ENCODE results near the gene C11orf52.
"Not testable (repeated sequence)": the region's sequence is repeated elsewhere in the genome, so short reads cannot be mapped to it uniquely, and the experiment has no call there.

The C11orf52 gene, protein sequence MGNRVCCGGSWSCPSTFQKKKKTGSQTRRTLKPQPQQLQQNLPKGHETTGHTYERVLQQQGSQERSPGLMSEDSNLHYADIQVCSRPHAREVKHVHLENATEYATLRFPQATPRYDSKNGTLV

DNA sequence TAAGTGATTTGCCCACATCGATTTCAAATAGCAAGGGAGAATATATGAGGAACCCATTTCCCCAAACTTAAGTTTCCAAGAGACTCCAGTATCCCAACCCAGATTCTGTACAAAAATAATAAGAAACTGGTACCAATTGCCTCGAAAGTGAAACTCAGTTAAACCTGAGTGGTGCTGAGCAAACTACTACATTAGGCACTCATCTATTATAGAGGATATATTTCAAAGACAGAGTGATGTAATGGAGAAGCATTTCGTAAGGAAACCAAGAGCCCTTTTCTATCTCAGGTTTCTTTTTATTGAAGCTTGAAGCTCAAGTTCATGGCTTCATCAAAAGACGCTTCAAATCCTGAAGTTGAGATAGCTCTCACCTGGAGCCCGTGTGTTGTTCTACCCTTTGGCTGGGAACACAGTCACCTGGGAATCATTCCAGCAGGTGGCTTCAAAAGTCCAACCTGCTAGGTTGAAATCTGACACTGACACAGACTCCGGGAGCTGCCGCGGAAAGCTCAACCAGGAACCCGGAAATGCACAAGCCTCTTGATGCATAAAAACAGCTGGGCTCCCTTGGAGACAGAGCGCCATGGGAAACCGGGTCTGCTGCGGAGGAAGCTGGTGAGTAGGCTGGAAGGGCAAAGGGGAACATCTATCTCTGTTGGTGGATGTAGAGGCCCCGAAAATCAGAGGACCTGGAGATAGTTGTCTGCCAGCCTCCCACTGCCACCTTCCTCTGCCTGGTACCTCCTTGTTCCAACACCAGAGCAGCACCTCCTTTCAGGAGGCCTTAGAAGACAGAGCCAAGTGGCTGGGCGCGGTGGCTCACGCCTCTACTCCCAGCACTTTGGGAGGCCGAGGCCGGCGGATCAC, at the start of gene C11orf52:
Gene C11orf52, plus strand, starts transcription at position 524 of the 867 bp plus-strand sequence. Its CDS starts 60 bp downstream, at position 584.
- no peak for DNase-seq

DNA sequence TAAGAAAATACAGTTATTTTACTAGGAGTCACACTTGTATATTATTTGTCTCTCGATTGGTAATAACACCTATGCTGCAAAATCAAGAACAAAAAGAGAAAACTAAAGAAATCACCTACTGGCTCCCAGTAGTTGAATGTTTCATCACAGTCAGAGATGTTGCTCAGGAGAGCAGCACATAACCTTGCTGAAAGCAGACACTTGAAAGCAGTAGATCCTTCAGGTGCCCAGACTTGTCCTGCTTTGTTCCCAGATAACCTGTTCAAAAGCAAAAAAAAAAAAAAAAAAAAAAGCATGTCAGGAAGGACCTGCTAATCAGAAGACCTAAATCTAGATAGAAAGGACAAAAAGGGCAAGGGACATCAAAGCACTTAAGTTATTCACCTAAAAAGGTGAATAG, 48.6 kb upstream of the C11orf52 start:
- no peak for DNase-seq

DNA sequence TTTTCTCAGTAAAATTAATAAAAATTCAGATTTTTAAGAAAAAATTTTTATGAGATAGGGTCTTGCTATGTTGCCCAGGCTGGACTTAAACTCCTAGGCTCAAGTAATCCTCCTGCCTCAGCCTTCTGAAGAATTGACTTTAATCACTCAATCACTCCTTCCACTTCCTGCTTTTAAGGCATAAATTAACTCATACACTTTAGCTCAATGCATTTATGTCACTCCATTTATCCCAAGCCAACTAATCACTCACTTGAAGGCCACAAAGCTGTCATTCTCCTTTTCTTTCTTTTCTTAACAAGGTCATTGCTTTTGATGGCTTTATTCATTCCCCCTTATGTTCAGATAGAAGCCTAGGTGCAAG, 48.2 kb upstream of the C11orf52 start:
- DNase-seq = no peak

DNA sequence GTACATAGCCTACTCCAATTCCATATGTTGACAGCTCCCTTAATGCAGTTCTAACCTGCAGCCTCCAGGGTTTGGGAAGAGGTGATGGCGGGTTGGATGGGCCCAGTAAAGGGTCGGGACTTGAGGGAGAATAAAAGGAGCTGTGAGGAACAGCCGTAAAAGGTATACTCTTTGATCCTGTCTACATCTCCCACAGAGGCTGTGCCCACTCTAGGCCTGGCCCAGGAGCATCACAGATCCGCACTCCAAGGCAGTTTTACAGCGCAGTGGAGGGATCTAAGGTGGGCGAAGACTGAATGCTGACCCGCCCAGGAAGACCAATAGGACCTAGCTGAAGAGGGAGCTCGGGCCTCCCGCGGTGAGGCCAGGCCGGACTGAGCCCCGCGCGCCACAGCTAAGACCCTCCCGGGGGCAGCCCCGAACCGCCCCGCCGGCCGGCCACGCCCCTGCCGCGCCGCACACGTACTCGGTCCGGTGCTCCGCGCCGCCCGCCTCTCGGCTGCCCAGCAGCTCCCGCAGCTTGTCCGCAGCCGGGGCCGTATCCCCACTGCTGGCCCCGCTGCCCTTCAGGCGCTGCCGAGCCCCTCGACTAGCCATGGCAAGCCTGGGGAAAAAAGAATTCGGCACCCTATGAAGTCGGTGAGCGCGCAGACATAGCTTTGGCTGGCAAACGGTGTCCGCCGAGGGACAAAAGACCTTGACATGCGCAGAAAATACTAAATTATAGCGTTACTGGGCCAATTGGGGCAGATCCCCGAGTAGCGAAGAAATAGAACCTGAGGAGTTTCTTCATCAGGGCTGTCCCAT, 47.6 kb upstream of the C11orf52 start, which contains the start of gene ALG9:
Gene ALG9, minus strand, starts transcription at position 696 of the 807 bp plus-strand sequence. Its CDS starts 99 bp downstream, at position 597.
- DNase-seq = peak; percentile 43

DNA sequence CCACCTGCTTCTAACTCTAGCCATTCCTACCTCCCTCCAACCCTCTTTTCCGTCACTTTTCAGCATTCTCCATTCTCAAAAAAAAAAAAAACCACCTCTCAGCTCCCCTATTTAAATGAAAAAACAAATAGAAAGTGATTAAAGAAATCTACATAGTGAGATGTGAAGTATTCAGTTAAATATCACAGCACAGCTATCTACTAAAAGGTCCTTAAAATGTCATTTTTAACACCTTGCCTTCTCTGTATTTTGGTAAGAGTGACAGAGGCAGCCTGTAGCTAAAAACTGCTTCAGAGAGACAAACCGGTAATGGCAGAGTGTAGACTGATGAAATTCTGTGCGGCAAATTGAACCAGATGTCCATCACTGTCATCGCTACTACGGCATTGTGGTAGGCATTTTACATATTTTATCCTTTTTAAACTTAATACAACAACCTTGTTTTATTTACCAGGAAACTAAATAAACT, 47.0 kb upstream of the C11orf52 start:
- DNase-seq = no peak

DNA sequence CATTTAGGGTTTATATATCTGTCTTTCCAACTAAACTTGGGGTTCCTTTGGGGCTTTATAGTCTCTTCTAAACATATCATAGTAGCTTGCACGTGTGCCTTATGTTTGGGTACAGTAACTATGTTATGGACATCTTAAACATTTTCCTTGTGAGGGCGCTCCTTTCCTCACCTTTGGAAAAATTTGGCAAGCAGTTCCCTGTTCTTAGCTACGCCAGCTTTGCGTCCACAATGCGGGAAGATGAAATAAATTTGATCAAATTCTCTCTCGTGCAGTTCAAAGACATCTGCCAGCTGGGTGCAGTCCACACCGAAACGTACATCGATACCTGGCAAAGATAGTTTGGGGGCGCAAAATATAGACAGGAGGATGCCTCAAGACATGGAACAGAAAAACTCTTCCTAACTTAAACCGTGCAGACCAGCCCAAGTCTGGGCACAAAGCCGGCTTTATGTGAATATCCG, 40.3 kb upstream of the C11orf52 start:
- DNase-seq = no peak

DNA sequence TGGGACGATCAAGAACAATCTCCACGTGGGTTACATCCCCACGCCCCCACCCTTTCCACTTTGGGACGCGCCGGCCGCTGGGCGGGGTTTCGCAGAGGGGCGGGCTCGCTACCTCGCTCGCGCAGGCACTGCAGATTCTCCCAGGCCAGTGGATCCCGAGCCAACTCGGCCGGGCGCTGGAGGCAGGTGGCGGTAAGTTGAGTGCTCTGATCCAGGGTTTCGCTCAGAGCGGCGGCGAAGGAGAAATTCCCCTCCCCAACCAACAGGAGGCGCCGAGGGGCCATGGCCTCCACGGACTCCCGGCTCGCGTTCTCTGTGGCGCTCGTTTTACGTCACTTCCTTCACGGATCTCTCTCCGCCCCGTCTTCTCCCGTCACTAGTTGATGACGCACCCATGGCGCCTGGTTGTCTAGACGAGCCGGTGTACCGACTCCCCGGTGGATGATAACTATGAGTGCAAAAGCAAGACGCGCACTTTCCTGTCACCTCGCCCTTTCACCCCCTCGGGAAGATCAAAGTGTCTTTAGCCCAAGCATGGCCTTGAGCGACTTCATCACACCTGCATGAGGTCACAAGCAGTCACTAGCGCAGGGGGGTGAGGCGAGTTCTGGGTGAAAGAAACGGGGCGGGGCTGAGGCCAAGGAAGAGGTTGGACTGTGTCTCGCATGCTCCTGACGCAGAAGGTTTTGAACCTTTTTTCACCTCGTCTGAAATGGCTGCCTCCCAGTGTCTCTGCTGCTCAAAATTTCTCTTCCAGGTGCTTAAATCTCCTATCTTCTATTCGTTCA, 39.7 kb upstream of the C11orf52 start, which contains the start of the genes CFAP68 and FDXACB1:
Gene CFAP68, plus strand, starts transcription at position 693 of the 788 bp plus-strand sequence. Its CDS starts 20 bp downstream, at position 713.
Gene FDXACB1, minus strand, starts transcription at position 317 of the 788 bp plus-strand sequence. Its CDS starts 33 bp downstream, at position 284.
- DNase-seq = peak; percentile 96

DNA sequence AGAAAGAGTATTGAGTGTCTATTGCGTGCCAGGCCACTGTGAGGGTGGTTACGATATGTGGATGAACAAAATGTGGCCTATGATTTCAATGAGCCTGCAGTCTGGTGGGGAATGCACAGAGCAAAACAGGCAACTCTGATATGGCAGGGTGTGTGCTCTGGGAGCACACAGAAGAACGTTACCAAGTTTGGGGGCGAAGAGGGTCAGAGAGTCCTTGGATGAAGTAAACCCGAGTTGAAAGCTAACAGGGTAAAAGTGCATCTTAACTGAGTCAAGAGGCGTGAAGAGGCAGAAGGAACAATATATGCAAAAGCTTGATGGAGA, 39.1 kb upstream of the C11orf52 start:
- no peak for DNase-seq

DNA sequence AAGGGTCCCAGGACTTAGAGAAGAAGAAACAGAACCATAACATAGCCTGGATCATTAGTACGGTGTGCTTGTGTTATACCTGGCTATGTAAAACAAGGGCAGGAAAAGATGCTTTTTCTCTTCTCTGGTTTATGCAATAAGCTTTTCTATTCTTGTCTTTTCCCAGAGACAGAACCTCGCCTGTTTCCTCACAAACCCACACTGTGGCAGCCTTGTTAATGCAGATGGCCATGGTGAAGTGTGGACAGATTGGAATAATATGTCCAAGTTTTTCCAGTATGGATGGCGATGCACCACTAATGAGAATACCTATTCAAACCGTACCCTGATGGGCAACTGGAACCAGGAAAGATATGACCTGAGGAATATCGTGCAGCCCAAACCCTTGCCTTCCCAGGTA, 36.5 kb upstream of the C11orf52 start:
- DNase-seq = no peak

DNA sequence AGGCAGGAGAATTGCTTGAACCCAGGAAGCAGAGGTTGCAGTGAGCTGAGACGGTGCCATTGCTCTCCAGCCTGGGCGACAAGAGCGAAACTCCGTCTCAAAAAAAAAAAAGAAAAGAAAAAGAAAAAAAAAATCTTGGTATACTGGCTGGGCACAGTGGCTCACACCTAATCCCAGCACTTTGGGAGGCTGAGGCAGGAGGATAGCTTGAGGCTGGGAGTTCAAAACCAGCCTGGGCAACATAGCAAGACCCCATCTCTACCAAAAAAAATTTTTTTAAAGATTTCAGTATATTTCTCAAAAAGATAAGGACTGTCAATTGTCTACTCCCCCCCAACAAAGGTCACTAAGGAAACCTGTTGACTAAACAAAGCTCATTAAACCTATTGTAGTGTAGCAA, 33.7 kb upstream of the C11orf52 start:
- DNase-seq = not testable (repeated sequence)

DNA sequence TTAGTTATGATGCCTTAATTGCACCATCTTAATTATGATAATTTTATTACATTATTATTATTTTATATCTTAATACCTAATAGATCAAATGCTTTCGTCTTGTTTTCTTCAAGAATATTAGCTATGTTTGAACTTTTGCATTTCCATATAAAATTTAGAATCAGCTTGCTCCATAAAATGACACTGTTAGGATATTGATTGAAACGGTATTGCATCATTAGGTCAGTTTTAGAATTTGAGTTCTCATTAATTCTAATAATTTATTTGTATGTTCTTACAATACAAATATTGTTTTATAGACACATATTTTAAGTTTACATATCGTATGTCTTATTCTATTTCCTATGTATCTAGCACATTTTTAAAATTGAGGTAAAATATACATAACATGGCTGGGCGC, 32.7 kb upstream of the C11orf52 start:
- no peak for DNase-seq

DNA sequence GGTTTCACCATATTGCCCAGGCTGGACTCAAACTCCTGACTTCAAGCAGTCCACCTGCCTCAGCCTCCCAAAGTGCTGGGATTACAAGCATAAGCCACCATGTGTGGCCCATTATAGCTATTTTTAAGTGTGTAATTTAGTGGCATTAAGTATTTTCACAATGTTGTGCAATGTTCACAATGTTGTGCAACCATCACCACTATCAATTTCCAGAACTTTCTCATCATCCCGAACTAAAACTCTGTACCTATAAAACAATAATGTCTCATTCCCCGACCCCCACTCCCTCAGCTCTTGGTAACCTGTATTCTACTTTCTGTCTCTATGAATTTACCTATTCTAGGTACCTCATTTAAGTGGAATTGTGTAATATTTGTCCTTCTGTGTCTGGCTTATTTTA, 31.9 kb upstream of the C11orf52 start:
- no peak for DNase-seq

DNA sequence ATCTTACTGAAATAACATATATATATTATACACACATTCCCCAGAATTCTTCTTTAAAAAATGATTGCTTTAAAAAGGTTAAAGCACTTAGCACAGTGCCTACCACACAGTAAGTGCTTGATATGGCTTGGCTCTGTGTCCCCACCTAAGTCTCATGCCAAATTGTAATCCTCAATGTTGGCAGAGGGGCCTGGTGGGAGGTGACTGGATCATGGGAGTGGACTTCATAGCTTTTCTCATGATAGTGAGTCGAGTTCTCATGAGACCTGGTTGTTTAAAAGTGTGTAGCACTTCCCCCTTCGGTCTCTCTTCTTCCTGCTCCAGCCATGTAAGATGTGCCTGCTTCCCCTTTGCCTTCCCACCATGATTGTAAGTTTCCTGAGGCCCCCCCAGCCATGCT, 13.3 kb upstream of the C11orf52 start:
- DNase-seq = peak; percentile 21

DNA sequence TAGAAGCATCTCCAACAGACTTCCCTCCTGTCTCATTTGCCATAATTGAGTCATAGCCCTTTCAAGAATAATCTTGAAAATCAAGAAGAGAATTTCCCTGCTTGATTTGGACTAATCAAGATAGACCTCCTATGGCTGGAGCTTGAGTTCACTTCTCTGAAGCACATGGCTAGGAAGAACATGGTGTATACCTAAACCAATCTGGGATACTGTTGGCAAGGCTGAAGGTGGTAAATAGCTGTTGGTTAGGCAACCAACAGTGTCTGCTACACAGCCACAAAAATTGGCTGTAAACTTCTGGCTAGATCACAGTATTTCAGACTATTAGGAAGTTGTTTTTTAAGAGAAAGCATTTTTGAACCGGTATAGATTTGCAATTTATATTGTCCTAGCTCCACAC, 12.0 kb upstream of the C11orf52 start:
- no peak for DNase-seq

DNA sequence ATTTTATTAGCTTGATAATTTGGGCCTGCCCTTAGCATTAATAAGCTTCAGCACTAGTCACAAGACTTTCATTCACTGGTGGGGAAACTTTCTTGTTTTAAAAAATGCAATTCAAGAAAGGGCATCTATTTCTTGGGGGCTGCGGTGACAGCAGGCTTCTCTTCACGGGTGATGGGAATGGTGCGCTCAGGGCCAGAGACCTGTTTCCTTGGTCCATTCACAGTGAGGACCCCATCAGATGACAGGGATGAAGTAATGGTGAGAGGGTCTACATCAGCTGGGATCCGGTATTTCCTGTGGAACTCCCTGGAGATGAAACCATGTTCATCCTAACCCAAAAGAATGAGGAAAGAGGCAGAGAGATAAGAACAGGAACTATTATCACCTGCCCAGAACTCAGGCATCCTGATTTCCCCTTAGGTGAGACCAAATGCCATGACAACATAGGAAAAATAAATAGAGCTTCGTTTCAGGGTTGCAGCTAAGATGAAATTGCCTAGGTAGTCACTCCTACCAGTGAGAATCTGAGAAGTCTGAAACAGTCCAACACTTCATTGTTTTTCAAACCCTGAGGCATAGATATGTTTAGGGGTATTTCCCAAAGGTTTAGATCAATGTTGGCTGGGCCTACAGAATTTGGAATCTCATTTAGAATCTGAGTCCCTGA, 9.9 kb upstream of the C11orf52 start:
- DNase-seq = no peak

DNA sequence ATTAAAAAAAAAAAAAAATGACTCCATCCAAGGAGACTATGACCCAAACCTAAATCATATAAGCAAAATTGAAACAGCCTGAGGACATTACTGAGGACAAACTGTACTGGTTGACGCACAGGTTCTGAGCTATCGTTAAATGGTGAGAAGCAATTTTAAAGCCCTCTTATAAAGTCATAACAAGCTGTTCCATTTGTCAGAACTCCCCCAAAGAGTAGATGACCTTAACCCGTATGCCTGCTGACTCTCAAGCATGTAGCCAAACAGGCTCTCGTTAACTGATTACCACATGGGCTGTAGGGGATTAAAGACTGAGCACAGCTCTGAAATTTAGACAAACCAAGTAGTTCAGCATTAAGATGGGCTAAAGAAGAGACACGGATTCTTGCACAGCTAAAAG, 9.3 kb upstream of the C11orf52 start:
- no peak for DNase-seq

DNA sequence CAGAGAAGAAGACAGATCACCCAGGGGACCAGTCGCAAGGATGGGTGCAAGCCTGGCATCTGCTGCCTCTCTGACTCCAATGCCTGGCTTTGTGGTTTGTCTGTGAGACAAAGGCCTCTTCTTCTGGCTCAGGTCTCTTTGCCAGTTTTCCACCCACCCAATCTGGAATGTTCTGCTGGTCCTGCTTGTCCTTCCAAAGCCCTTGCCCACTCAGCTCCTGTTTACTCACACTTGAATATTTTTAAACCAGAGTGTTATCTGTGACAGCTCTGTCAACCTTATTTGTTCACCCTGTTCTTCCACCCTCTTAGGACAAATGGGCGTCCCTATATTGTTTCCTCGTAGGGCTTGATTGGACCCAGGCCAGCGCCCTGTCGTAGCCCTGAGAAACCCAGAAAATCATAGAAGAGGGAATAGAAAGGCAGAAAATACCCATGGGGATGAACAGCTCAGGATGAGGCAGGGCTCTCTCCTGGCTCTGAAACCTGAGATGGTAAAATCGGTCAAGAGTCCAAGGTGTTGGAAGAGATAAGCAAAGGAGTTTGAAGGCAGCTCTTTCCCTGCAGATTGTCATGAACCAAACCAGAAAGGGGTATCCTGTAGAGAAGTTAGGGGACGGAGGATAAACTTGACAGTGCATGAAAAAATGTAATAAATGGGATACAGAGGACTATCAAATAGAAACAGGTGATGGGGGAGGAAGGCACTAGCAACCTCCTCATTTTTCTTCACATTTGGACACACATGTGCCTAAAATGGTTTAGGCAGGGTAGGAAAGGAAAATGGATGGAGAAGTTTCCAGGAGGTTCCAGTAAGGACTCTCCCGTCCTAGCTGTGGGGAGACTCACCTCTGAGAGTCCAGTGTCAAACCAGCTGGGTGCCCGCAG, 7.8 kb upstream of the C11orf52 start:
- no peak for DNase-seq

DNA sequence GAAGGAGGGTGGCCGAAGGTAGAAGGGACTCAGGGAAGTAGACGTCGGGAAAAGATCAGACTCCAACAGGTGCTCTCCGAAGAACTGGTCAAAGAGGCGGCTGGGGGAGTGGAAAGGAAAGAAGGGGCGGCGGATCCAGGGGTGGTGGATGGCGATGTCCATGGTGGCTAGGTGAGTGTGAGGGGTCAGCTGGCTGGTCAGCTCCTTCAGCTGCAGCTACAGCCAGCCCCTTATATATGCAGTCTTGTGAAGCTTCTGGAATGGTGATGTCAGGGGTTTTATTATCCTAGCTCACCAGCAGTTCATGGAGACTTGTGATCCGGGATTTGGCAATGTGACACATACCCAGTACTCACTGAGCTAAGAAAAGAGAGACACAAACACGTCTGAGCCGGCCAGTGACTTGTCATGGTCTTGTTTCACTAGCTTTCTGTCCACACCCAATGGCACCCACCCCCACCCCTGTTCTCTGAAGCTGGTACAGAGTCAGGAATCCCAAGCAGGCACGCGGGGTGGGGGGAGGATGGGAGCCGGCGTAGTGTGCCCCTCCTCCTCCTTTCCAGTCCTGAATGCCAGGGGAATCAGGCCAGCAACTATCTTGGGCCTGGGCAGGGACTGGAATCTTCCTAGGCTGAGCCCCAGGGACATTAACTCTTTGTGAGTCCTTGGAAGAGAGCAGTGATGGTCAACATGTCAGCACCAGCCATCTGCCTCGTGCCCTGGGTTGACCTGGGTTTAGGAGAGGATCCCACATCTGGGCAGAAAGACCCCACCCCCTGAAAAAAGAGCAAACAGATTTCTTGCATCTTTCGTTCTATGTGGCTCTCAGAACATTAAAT, 6.9 kb upstream of the C11orf52 start, which contains the start of gene CRYAB:
Gene CRYAB, minus strand, starts transcription at position 208 of the 839 bp plus-strand sequence. Its CDS starts 46 bp downstream, at position 162.
- DNase-seq = peak; percentile 84

DNA sequence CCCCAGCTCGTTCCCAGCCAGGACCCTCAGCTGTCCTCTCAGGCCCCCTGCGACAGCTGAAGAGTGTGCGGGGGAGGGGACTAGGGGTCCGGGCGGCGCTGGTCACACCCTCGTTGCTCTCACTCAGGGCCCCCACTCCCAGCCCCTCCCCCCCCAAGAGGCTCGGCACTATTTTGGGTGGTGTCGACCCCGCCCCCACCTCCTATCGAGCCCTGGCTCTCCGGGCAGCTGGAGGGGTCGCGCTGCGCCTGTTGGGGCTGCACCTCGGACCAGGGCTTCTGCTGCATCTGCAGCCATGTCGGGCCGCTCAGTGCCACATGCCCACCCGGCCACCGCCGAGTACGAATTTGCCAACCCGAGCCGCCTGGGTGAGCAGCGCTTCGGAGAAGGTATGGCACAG, 6.2 kb upstream of the C11orf52 start, which contains the start of gene HSPB2:
Gene HSPB2, plus strand, starts transcription at position 200 of the 400 bp plus-strand sequence. Its CDS starts 96 bp downstream, at position 296.
- no peak for DNase-seq
